Activated naive CD4-positive, alpha-beta T cell (primary cell): ENCODE results near the gene CEL.
"Not testable (repeated sequence)": the region's sequence is repeated elsewhere in the genome, so short reads cannot be mapped to it uniquely, and the experiment has no call there.

Experiments
- DNase-seq, 4 experiments: peaks; one replicate each; lab custom pipeline; 2025; lab: John Stamatoyannopoulos, UW

CEL gene

GRCh38 chr9:133046900-133047295 lies 14.9 kb upstream of the CEL start:
- no peak for DNase-seq

- DNase-seq = no peak
Measured at GRCh38 chr9:133048595-133048994, 13.2 kb upstream of the CEL start.

- DNase-seq = no peak
Measured at GRCh38 chr9:133049043-133049442, 12.7 kb upstream of the CEL start.

- DNase-seq = no peak
Measured at GRCh38 chr9:133050142-133050541, 11.6 kb upstream of the CEL start.

- DNase-seq = no peak
Measured at GRCh38 chr9:133050781-133051180, 11.0 kb upstream of the CEL start.

- DNase-seq = no peak
Measured at GRCh38 chr9:133051281-133051900, 10.4 kb upstream of the CEL start.

GRCh38 chr9:133051966-133052539 lies 9.7 kb upstream of the CEL start:
- no peak for DNase-seq

- no peak for DNase-seq
Measured at GRCh38 chr9:133054194-133054890, 7.4 kb upstream of the CEL start.

- no peak for DNase-seq
Measured at GRCh38 chr9:133054966-133055365, 6.8 kb upstream of the CEL start.

GRCh38 chr9:133055788-133056420 lies 5.9 kb upstream of the CEL start:
- DNase-seq = no peak

- DNase-seq = no peak
Measured at GRCh38 chr9:133056533-133056932, 5.2 kb upstream of the CEL start.

GRCh38 chr9:133057006-133057405 lies 4.8 kb upstream of the CEL start:
- DNase-seq = peak in 2 of 4 experiments; percentile 8 to 33

- no peak for DNase-seq
Measured at GRCh38 chr9:133057553-133057952, 4.2 kb upstream of the CEL start.

- DNase-seq = no peak
Measured at GRCh38 chr9:133058071-133058470, 3.7 kb upstream of the CEL start.

- DNase-seq = no peak
Measured at GRCh38 chr9:133058550-133059320, 3.0 kb upstream of the CEL start.

- no peak for DNase-seq
Measured at GRCh38 chr9:133059623-133060022, 2.2 kb upstream of the CEL start.

- no peak for DNase-seq
Measured at GRCh38 chr9:133060417-133060841, 1.4 kb upstream of the CEL start.

GRCh38 chr9:133061019-133061763 lies 590 bp upstream of the CEL start:
- DNase-seq = not testable (repeated sequence)

- not testable (repeated sequence) for DNase-seq
Measured at GRCh38 chr9:133062569-133062968, 788 bp downstream of the CEL start.

GRCh38 chr9:133063159-133063499 lies 1.3 kb downstream of the CEL start:
- DNase-seq = no peak

GRCh38 chr9:133063500-133064231 lies 1.9 kb downstream of the CEL start:
- no peak for DNase-seq
